Natural killer cell (primary cell): Measurements from ENCODE around the gene CHN2. TPM values are rescaled to one million over a fixed set of nuclear protein-coding genes. Genes with fewer than 3 reads are reported as not detected.
"Not testable (repeated sequence)": the region's sequence is repeated elsewhere in the genome, so short reads cannot be mapped to it uniquely, and the experiment has no call there.

Experiments used
- ATAC-seq, 3 donors: fragments of 150-1000 bp in 2 of 3; fragments of 200-7000 bp in 1 of 3; cut with Tn5 transposase; 1 replicate in 1 of 3; 2 replicates in 2 of 3; pipeline ENCODE4 v1.10.0; 2021; ENCODE audit warnings: mild to moderate bottlenecking in 2 of 3, moderate library complexity in 2 of 3
- DNase-seq, 2 donors: peaks; one replicate each; pipeline versions ENCODE4 v3.0.0 to v3.0.0-alpha.2; 2013 to 2021; ENCODE audit warnings: mixed read lengths in 1 of 2
- H3K27ac ChIP-seq: one replicate; pipeline ENCODE4 v1.5.1; 2013; ENCODE audit warnings: mild to moderate bottlenecking, low read length
- H3K27me3 ChIP-seq: one replicate; pipeline ENCODE4 v1.6.1; 2013; ENCODE audit warnings: low read length; ENCODE audit not compliant: control insufficient read depth, insufficient read depth
- H3K36me3 ChIP-seq: one replicate; pipeline ENCODE4 v1.6.1; 2013; ENCODE audit warnings: low read length; ENCODE audit not compliant: control insufficient read depth, insufficient read depth
- H3K4me1 ChIP-seq: one replicate; pipeline ENCODE4 v1.6.1; 2013; ENCODE audit warnings: low read length; ENCODE audit not compliant: control insufficient read depth, insufficient read depth
- H3K4me3 ChIP-seq: one replicate; pipeline ENCODE4 v1.5.1; 2013; ENCODE audit warnings: low read length
- H3K9me3 ChIP-seq: one replicate; pipeline ENCODE4 v1.6.1; 2013; ENCODE audit warnings: low read length; ENCODE audit not compliant: control insufficient read depth, insufficient read depth
- H3K27ac Mint-ChIP-seq, 2 donors: one replicate each; pipeline ENCODE4 v1.8.0; 2022; ENCODE audit warnings: mild to moderate bottlenecking in 2 of 2, mixed read lengths in 2 of 2, moderate library complexity in 1 of 2
- H3K27me3 Mint-ChIP-seq, 2 donors: one replicate each; pipeline ENCODE4 v1.8.0; 2022; ENCODE audit warnings: low read depth in 2 of 2, mixed read lengths in 2 of 2
- H3K36me3 Mint-ChIP-seq: one replicate; pipeline ENCODE4 v1.8.0; 2022; ENCODE audit warnings: mixed read lengths
- H3K4me1 Mint-ChIP-seq, 2 donors: one replicate each; pipeline ENCODE4 v1.8.0; 2022; ENCODE audit warnings: mixed read lengths in 2 of 2
- H3K4me3 Mint-ChIP-seq: one replicate; pipeline ENCODE4 v1.8.0; 2022; ENCODE audit warnings: mild to moderate bottlenecking, moderate library complexity, mixed read lengths
- H3K9me3 Mint-ChIP-seq, 2 donors: one replicate each; pipeline ENCODE4 v1.8.0; 2022; ENCODE audit warnings: mixed read lengths in 2 of 2
- CTCF ChIP-seq: fragments of 200-600 bp; IDR thresholded peaks from one replicate; pipeline ENCODE4 v1.8.0; 2022; ENCODE audit warnings: antibody characterized with exemption
- WGBS: methylation state at CpG from one replicate; pipeline ENCODE4 v1.1.7; 2013; ENCODE audit warnings: missing lambda C conversion rate; ENCODE audit not compliant: insufficient coverage; 5-methylcytosine and 5-hydroxymethylcytosine counted together
- intact Hi-C: fragments of 100-400 bp; cut with micrococcal nuclease; formaldehyde crosslinking; loops from one replicate; pipeline ENCODE4 v1.14.2; 2022
- total RNA-seq, 4 donors: library from RNA; stranded (reverse); fragments of 120-200 nt in 1 of 4; gene quantifications; one replicate each; pipeline versions ENCODE4 v1.2.3 to v1.2.4, GENCODE V29; 2013 to 2022

Gene CHN2
- total RNA-seq, 3 donors from 2014 or later (not counting 1 experiment from before 2014, with no cell fraction given): 23.2 to 40.6 (median 30.2) TPM

- peak in 2 of 3 donors; percentile 61 to 65 for ATAC-seq
These were observed 14.1 kb downstream of the CHN2 start for GRCh38 chr7:29208410-29209250.

GRCh38 chr7:29209745-29210144, 15.2 kb downstream of the CHN2 start:
- Histone ChIP-seq H3K4me3 (no peak overlapping the region), H3K36me3 (no peaks in the 10 kb centered on the region), H3K4me1 (peaks cover 23% of the 10 kb centered on the region), H3K9me3 (no peaks in the 10 kb centered on the region), H3K27ac (no peak overlapping the region), H3K27me3 (no peaks in the 10 kb centered on the region)
- DNase-seq: no peak
- Mint-ChIP-seq H3K4me3 (no peak overlapping the region), H3K36me3 (no peaks in the 10 kb centered on the region), H3K4me1 (peaks cover 39 to 51% of the 10 kb centered on the region in 2 donors), H3K9me3 (no peaks in the 10 kb centered on the region), H3K27ac (no peak overlapping the region), H3K27me3 (peaks cover 0 to 2% of the 10 kb centered on the region in 2 donors)
- no peak for TF ChIP-seq CTCF
- intact Hi-C loops: no loop called here
- no peak for ATAC-seq
- WGBS: 97% methylated on average over 3 of the region's 3 CpGs

More at GRCh38 chr7:29208410-29209250, 14.1 kb downstream of the CHN2 start:
- no peaks in the 10 kb centered on the region for H3K36me3 Mint-ChIP-seq
- Histone ChIP-seq H3K27me3 (no peaks in the 10 kb centered on the region), H3K27ac (no peak overlapping the region), H3K36me3 (no peaks in the 10 kb centered on the region), H3K9me3 (no peaks in the 10 kb centered on the region), H3K4me1 (peaks cover 23% of the 10 kb centered on the region), H3K4me3 (no peak overlapping the region)
- peak overlapping the region; percentile 59 to 70 for H3K27ac Mint-ChIP-seq
- peak overlapping the region; percentile 25 for H3K4me3 Mint-ChIP-seq
- TF ChIP-seq CTCF: no peak
- H3K4me1 Mint-ChIP-seq: peaks cover 39 to 46% of the 10 kb centered on the region in 2 donors
- intact Hi-C loops: no loop called here
- WGBS: 76% methylated on average over 12 of the region's 12 CpGs
- H3K27me3 Mint-ChIP-seq: peaks cover 0 to 2% of the 10 kb centered on the region in 2 donors
- no peaks in the 10 kb centered on the region for H3K9me3 Mint-ChIP-seq
- DNase-seq: no peak

- H3K4me1 Mint-ChIP-seq: peaks cover 24 to 37% of the 10 kb centered on the region in 2 donors
- H3K27ac Mint-ChIP-seq, H3K9me3 Mint-ChIP-seq, DNase-seq, H3K27me3 ChIP-seq, ATAC-seq, intact Hi-C loops, H3K4me3 Mint-ChIP-seq, H3K4me3 ChIP-seq, H3K27me3 Mint-ChIP-seq, H3K9me3 ChIP-seq, H3K36me3 ChIP-seq, H3K36me3 Mint-ChIP-seq, H3K27ac ChIP-seq: not testable (repeated sequence)
- peaks cover 18% of the 10 kb centered on the region for H3K4me1 ChIP-seq
- 100% methylated on average over 2 of the region's 2 CpGs for WGBS
These were observed 18.2 kb downstream of the CHN2 start for GRCh38 chr7:29212736-29213135.

- peaks cover 0 to 2% of the 10 kb centered on the region in 2 donors for H3K27me3 Mint-ChIP-seq
- peaks cover 14 to 26% of the 10 kb centered on the region in 2 donors for H3K4me1 Mint-ChIP-seq
- no peak for TF ChIP-seq CTCF
- no peaks in the 10 kb centered on the region for H3K27me3 ChIP-seq
- H3K36me3 ChIP-seq: no peaks in the 10 kb centered on the region
- H3K36me3 Mint-ChIP-seq: no peaks in the 10 kb centered on the region
- H3K27ac ChIP-seq: no peak overlapping the region
- H3K4me1 ChIP-seq: peaks cover 6% of the 10 kb centered on the region
- DNase-seq (no peak), ATAC-seq (no peak)
- no peak overlapping the region for H3K4me3 ChIP-seq
- no peak overlapping the region for H3K4me3 Mint-ChIP-seq
- H3K9me3 Mint-ChIP-seq: no peaks in the 10 kb centered on the region
- no peaks in the 10 kb centered on the region for H3K9me3 ChIP-seq
- intact Hi-C loops: no loop called here
- no peak overlapping the region for H3K27ac Mint-ChIP-seq
- WGBS: 85% methylated on average over 5 of the region's 5 CpGs
These were observed 19.5 kb downstream of the CHN2 start for GRCh38 chr7:29214056-29214455.
